ENCODE measurements around the gene MRRF. TPM values are rescaled to one million over a fixed set of nuclear protein-coding genes. Genes with fewer than 3 reads are reported as not detected.

The MRRF gene
- polyA plus RNA-seq, 3 donors: 19.9 to 27.9 (median 24.3) TPM

DNA sequence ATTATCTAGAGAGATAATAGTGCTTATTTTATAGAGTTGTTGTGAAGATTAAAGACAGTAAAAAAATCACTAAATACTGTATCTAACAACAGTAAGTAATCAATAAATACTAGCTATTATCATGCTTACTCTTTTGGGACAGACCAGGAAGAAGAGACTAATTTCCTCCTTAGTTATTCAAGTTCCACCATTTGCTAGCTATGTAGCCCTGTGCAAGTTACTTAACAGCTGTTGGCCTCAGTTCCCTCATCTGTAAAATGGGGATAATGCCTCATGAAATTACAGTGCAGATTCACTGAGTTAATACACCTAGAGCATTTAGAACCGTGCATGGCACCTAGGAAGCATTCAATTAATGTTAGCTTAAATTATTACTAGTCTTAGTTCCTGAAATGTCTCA lies 2.6 kb upstream of the MRRF start:
- no peak overlapping the region for H3K27ac ChIP-seq (ENCODE audit: low read depth, low read length)
- 83 to 94% (median 87%) methylated on average over 1 of the region's 1 CpG for WGBS, 3 donors

DNA sequence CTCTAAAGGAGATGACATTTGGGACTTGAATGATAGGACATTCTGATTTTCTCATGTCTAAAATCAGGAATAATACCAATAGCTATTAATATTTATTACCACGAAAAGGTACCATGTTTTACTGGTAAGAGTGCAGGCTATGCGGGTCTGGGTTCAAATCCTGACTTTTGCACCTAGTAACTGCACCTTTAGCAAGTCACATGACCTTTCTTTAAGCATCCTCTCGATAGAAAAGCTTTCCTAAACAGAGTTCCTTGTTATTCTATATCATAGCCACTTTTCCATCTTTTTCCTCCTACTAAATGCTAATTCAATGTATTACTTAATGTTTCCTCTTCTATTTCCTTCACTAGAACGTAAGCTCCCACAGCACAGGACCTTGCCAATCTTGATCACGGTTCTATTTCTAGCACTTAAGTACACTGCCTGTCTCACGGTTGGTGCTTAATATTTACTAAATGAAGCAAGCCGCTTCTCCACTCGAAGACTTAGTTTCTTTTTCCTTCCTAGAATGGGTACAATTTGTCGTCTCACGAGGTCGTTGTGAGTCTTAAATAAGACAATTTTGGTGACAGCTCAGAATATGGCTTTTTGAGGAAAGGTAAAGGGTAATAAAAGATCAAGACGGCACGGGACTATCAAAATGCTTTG lies 858 bp upstream of the MRRF start:
- WGBS, 3 donors: 11 to 13% (median 12%) methylated on average over 13 of the region's 13 CpGs
- H3K27ac ChIP-seq (ENCODE audit: low read depth, low read length): no peak overlapping the region

DNA sequence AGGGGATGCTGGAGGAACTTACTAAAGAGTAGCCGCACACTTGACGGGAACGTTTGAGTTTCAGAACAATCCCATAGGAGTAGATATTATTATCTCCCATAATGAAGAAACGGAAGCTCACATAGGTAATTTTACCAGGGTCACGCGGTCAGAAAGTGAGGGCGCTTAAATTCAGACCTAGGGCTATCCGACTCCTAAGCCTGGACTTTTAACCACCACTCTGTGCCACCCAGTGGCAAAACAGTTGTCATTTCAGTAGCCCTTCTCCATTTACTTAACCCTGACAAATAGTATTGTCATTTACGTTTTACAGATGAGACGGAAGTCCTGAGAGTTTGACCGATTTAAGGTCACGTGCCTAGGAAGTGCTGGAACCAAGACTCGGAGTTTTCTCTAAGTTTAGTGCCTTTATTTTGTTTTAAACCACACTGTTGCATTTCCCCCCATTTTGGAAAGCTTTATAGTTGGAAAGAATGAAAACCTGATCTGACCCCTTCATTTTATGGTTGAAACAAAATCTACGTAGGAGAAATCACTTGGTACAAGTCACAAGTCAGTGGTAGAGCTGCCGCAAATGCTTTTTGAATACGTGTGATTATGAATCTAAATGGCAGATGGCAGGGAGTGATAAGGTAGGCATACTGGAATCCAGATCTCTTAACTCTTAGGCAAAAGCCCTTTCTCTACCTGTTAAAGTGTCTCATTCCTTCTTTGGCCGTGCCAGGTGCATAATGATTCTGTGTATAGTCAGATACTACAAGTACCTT lies 650 bp downstream of the MRRF start:
- H3K27ac ChIP-seq (ENCODE audit: low read depth, low read length): peak overlapping the region; percentile 68
- WGBS, 3 donors: 6 to 11% (median 9%) methylated on average over 17 of the region's 17 CpGs

DNA sequence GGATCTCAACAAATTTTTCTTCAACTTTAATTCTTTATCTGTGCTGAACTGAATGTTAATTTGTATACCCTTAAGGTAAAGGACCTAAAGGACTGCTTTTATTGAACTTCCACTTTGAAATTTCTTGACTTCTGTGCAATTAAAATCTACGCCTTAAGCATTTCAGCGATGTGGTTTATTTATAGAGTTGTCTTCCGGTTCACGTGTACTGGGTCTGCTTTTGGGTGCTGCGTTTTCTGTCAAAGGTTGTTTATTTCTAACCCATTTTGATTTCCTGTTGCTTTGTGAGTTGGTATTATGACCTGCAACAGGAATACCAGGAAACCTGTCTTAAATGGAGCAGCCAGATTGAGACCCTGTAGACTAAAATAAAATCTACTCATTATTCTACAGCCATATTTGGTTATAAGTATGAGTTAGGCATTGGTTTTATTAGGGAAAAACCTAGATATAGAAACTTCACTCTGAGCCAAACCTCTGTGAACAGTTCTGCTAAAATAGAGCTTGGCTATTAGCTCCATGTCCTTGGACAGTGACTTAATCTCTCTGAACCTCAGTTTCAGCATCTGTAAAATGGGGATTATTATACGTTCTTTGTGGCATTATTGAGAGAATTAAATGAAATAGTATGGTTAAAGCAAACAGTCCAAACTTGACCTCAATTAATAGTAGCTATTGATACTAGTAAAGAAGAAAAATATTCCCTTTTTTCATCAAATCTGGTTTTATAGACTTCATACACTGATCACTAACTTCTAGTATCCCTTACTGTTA lies 3.5 kb downstream of the MRRF start:
- H3K27ac ChIP-seq (ENCODE audit: low read depth, low read length): no peak overlapping the region
- 68 to 88% (median 82%) methylated on average over 6 of the region's 6 CpGs for WGBS, 3 donors

DNA sequence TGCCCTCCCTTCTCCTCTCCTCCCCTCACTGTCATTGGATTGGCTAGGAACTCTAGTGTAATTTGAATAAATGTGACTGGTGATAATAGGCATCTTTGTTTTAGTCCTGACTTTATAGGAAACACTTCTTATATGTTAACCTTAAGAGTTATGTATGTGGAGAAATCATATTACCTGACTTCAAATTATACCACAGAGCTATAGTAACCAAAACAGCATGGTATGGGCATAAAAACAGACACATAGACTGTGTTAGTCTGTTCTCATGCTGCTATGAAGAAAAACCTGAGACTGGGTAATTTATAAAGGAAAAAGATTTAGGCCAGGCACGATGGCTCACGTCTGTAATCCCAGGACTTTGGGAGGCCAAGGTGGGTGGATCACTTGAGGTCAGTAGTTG lies 9.4 kb downstream of the MRRF start:
- H3K27ac ChIP-seq (ENCODE audit: low read depth, low read length): no peak overlapping the region
- 95 to 98% (median 96%) methylated on average over 2 of the region's 2 CpGs for WGBS, 3 donors

DNA sequence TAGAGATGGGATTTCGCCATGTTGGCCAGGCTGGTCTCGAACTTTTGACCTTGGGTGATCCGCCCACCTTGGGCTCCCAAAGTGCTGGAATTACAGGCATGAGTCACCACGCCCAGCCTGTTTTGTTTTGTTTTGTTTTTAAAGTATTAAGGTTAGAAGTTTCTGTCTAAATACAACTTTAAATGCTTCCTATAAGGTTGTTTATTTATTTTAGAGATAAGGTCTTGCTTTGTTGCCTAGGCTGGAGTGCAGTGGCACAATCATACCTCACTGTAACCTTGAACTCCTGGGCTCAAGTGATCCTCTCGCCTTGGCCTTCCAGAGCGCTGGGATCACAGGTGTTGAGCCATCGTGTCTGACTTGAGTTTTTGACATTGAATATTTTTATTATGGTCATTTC lies 11.4 kb downstream of the MRRF start:
- 92 to 97% (median 96%) methylated on average over 7 of the region's 7 CpGs for WGBS, 3 donors
- no peak overlapping the region for H3K27ac ChIP-seq (ENCODE audit: low read depth, low read length)

DNA sequence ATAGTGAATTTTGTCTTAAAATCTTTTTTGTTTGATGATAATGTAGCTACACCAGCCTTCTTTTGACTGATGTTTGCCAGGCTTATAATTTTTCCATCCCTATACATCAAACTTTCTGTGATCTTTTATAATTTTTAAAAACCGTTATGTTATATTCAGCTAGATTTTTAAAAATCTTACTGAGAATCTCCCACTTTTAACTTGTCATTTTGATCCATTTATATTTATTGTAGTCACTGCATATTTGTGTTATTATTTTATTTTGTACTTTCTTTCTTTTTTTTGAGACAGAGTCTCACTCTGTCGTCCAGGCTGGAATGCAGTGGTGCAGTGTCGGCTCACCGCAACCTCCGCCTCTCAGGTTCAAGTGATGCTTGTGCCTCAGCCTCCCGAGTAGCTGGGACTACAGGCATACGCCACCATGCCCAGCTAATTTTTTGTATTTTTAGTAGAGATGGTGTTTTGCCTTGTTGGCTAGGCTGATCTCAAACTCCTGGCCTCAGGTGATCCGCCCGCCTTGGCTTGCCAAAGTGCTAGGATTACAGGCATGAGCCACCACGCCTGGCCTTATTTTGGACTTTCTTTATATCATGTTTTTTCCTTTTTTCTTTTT lies 12.7 kb downstream of the MRRF start:
- H3K27ac ChIP-seq (ENCODE audit: low read depth, low read length): no peak overlapping the region
- 98 to 99% (median 99%) methylated on average over 10 of the region's 10 CpGs for WGBS, 3 donors

DNA sequence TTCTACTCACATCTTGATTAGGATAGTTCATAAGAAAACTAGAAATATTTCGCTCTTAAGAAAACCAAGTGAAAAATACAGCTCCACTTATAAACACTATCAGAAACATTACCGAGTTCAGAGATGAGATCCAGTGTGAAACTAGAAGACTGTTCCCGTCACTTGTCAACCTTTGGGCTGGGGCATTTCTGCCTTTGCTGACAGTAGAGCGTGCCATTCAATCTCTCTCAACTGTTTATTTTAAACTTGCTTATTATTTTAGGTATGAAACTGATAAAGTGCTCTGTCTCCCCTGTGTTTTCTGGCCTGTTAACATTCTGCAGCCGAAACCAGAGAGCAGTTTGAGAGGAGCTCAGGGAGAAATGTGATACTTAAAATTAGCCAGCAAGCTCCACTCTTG lies 16.7 kb downstream of the MRRF start:
- H3K27ac ChIP-seq (ENCODE audit: low read depth, low read length): no peak overlapping the region
- WGBS, 3 donors: 90 to 91% (median 91%) methylated on average over 5 of the region's 5 CpGs

DNA sequence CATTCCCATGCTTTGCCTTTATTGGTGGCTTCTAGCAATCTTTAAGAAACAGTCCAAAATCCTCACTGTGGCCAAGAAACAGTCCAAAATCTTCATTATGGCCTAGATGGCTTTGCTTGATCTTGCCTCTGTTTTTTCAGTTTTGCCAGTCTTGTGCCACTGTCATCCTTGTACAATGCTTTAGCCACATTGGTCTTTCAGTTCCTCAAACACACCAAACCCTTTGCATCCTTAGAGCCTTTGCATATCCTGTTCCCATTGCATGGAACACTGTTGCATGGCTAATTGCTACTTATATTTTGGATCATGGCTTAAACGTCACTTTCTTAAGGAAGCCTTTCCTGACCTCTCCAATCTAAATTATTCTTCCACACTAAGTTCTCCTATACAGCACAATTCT lies 22.1 kb downstream of the MRRF start:
- no peak overlapping the region for H3K27ac ChIP-seq (ENCODE audit: low read depth, low read length)
- WGBS, 3 donors: 79 to 82% (median 79%) methylated on average over 1 of the region's 1 CpG

DNA sequence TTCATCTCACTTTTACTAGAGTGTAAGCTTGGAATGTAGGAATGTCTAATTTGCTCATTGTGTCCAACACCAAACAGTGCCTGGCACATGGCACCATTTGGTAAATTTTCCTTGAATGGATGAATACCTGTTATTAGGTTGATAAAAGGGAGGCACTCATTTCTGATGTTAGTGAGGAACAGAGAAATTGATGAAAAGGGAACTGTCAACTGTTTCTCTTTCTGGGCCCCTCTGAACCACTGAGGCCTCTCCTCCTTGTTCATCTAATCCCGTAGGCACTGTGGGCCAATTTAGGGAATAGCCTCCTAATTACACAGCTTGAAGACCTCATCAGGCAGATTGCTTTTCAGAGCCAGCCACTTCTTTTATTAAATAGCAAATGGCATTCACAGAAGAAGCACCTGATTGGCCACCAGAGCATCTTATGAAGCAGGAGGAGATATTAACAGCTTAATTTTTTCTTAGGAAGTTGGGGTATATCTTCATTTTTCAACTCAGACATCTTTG lies 22.6 kb downstream of the MRRF start:
- WGBS, 3 donors: 72 to 81% (median 78%) methylated on average over 1 of the region's 1 CpG
- H3K27ac ChIP-seq (ENCODE audit: low read depth, low read length): no peak overlapping the region

DNA sequence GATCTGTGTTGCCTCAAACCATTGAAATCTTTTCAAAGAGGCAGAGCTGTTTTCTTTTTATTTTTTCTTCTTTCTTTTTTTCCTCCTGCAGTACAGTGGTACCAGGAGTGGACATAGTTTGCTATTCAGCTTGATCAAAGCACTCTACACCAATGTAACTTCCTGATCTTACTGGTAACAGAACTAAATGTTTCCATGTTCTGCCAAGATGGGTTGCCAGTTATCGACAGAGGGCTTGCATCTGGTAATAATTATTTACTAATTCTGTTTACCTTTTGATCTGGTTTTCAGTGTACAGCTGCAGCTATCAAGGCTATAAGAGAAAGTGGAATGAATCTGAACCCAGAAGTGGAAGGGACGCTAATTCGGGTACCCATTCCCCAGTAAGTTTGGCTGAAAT lies 26.8 kb downstream of the MRRF start:
- 74 to 96% (median 90%) methylated on average over 3 of the region's 3 CpGs for WGBS, 3 donors
- no peak overlapping the region for H3K27ac ChIP-seq (ENCODE audit: low read depth, low read length)

DNA sequence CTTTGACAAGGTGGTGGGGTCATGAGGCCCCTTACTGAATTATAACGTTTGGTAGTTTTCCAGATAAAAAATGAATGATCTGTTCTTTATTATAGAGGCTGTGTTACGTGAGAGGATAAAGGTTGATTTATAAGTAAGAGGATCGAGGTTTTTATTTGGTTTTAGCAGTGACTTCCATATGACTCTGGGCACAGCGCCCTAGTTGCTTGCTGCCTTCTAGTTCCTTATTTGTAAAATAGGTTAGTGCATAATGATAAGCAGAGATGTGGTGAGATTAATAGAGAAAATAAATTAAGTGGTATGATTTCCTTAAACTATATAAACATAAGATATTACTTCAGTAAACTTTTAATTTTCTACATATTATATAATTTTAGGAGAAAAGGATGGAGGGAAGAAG lies 29.8 kb downstream of the MRRF start:
- no peak overlapping the region for H3K27ac ChIP-seq (ENCODE audit: low read depth, low read length)
- 59 to 66% (median 64%) methylated on average over 4 of the region's 4 CpGs for WGBS, 3 donors

DNA sequence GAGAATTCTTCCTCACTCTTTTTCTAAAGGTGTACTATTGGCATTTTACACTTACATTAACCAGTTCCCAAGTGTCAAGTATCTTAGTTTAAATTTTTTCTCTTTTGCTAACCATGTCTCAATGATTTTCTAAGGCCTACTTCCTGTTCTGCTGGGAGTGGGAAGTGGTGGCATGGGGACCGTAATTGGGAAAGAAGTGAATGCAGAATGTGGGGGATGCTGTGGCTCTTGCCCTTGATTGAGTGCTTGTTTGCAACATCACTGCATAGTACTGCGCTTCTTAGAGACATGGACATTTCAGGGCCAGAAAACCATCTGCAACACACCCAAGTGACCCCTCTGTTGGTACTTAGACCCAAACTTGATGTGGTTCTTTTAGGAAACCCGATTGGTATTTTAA lies 32.8 kb downstream of the MRRF start:
- H3K27ac ChIP-seq (ENCODE audit: low read depth, low read length): no peak overlapping the region
- WGBS, 3 donors: 72 to 97% (median 78%) methylated on average over 3 of the region's 3 CpGs

DNA sequence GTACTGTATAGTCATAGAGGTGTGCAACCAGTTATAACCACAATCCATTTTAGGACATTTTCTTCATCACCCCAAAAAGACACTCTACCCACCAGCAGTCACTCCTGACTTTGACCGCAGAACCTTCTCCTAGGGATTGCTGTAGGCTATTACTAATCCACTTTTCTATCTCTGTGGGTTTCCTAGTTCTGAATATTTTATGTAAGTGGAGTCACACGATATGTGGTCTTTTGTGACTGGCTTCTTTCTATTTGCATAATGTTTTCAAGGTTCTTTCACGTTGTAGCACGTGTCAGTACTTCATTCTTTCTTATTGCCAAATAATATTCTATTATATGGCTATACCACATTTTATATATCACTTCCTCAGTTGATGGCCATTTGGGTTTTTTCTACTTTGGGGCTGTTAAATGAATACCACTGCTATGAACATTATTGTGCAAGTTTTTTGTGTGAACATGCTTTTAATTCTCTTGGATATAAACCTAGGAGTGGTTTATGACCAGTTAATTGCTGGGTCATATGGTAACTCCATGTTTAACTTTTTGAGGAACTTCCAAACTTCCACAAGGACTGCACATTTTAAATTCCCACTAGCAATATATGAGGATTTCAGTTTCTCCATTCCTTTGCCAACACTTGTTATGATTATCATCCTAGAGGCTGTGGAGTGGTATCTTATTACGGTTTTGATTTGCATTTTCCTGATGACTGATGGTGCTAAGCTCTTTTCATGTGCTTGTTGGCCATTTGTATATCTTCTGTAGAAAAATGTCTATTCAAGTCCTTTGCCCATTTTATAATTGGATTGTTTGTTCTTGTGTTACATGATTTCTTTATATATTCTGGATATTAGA lies 37.8 kb downstream of the MRRF start:
- H3K27ac ChIP-seq (ENCODE audit: low read depth, low read length): no peak overlapping the region
- 85 to 94% (median 91%) methylated on average over 5 of the region's 5 CpGs for WGBS, 3 donors

DNA sequence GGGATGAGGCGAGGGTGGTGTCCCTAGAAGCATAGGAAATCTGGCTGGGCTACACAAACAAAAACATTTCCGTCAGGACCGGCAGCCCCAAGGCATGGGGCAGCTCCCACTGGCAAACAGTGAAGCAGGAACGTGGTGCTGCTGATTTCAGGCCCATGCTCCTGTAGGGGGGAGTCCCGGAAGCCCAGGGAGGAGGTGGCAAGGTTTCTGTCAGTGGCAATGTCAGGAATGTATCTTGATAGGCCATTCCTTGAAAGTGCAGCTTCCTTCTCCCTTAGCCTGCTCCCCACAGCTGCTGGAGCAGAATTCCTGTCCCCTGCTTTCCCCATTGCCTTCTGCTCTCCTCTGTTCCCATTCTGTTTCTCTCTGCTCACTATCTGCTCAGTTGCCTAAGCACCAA lies 42.4 kb downstream of the MRRF start:
- 67 to 77% (median 74%) methylated on average over 4 to 5 of the region's 5 CpGs for WGBS, 3 donors
- no peak overlapping the region for H3K27ac ChIP-seq (ENCODE audit: low read depth, low read length)

DNA sequence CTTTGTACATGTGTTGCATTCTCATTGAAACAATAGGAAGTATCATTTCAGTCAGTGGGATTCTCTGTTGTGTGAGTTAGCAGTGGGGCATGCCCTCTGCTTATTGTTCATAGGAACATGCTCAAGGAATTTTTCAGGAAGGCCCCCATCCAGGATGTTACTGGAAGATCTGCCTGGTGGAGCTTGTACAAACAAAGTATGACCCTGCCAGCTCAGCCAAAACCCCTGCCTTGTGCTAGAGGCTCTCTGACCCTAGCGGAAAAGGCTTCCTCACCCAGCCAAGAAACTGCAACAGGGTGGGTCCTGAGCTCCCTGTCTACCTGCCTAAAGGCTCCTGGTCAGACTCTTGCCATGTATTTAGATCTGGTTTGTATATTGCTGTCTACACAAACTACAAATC lies 43.2 kb downstream of the MRRF start:
- H3K27ac ChIP-seq (ENCODE audit: low read depth, low read length): no peak overlapping the region
- WGBS, 3 donors: 78 to 91% (median 89%) methylated on average over 1 of the region's 1 CpG

DNA sequence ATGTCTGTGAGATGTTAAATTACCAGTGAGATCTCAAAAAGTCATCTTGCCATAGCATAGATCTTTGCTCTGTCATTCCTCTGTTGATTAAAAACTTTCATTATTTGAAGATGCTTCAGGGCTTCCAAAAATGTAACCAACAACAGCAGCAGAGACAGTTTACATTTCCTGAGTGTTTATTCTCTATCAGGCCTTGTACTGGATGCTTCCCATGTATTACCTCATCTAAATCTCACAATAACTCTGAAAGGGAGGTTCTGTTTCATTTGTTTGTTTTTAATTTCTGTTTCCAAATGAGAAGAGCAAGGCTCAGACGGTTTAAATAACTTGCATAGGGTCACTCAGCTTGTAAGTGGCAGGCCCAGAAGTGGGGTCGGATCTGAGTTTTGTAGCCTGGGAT lies 45.2 kb downstream of the MRRF start:
- WGBS, 3 donors: 83 to 89% (median 88%) methylated on average over 2 of the region's 2 CpGs
- no peak overlapping the region for H3K27ac ChIP-seq (ENCODE audit: low read depth, low read length)

DNA sequence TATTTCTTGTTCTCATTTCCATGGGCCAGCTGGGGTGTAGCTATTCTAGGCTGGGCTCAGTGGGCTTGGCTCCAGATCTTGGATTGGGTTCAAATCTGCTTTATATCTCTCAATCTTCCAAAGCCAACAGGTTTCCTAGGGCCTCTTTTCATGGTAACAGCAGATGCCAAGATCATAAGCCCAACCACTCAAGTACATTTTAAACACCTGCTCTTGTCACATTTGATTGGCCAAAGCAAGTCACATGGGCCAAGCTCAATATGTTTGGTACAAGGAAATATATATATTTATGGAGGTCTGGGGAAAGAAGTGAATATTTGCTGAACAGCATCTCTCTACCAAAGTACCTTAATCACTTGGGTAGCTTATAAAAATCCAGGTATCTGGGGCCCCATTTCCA lies 49.5 kb downstream of the MRRF start:
- H3K27ac ChIP-seq (ENCODE audit: low read depth, low read length): no peak overlapping the region
